Measurements from ENCODE around the gene S1PR5. TPM values are rescaled to one million over a fixed set of nuclear protein-coding genes. Genes with fewer than 3 reads are reported as not detected.
"Not testable (repeated sequence)": the region's sequence is repeated elsewhere in the genome, so short reads cannot be mapped to it uniquely, and the experiment has no call there.

S1PR5 gene
- total and polyA plus RNA-seq, 4 donors, result 0.39 to 1.6 (median 1.1) TPM

- H3K27ac ChIP-seq (ENCODE audit: low read depth in 1 of 2, low read length in 2 of 2); H3K27me3 ChIP-seq (ENCODE audit: control insufficient read depth in 1 of 2, insufficient read depth in 2 of 2, low read length in 1 of 2); intact Hi-C loops (cut with DNase I); H3K9me3 ChIP-seq (ENCODE audit: control insufficient read depth, low read length); H3K4me1 ChIP-seq (ENCODE audit: control insufficient read depth in 1 of 2, insufficient read depth in 2 of 2, low read length in 2 of 2); DNase-seq; H3K36me3 ChIP-seq (ENCODE audit: control insufficient read depth in 1 of 2, insufficient read depth in 2 of 2, low read length in 1 of 2); ATAC-seq (ENCODE audit: low FRiP score); H3K4me3 ChIP-seq (ENCODE audit: low read length in 2 of 2): not testable (repeated sequence)
- 63 to 71% methylated on average over 8 to 9 of the region's 9 CpGs for WGBS, 2 donors
Measured at GRCh38 chr19:10539016-10539415, 21.8 kb upstream of the S1PR5 start.

- 73 to 77% methylated on average over 20 of the region's 20 CpGs for WGBS, 2 donors
- Histone ChIP-seq H3K9me3 (ENCODE audit: control insufficient read depth, low read length) (no peaks in the 10 kb centered on the region), H3K4me1 (ENCODE audit: control insufficient read depth in 1 of 2, insufficient read depth in 2 of 2, low read length in 2 of 2) (no peaks in the 10 kb centered on the region), H3K27ac (ENCODE audit: low read depth in 1 of 2, low read length in 2 of 2) (no peak overlapping the region), H3K4me3 (ENCODE audit: low read length in 2 of 2) (no peak overlapping the region), H3K36me3 (ENCODE audit: control insufficient read depth in 1 of 2, insufficient read depth in 2 of 2, low read length in 1 of 2) (no peaks in the 10 kb centered on the region), H3K27me3 (ENCODE audit: control insufficient read depth in 1 of 2, insufficient read depth in 2 of 2, low read length in 1 of 2) (no peaks in the 10 kb centered on the region)
- intact Hi-C loops (cut with DNase I), result no loop called here
- ATAC-seq (ENCODE audit: low FRiP score), result no peak
- DNase-seq, result no peak
Measured at GRCh38 chr19:10538204-10538983, 21.1 kb upstream of the S1PR5 start.

- 65 to 69% methylated on average over 11 of the region's 11 CpGs for WGBS, 2 donors
- H3K9me3 ChIP-seq (ENCODE audit: control insufficient read depth, low read length), result no peaks in the 10 kb centered on the region
- no peak for ATAC-seq (ENCODE audit: low FRiP score)
Measured at GRCh38 chr19:10537668-10538067, 20.4 kb upstream of the S1PR5 start.

GRCh38 chr19:10535613-10536012 lies 18.4 kb upstream of the S1PR5 start:
- intact Hi-C loops (cut with DNase I), result no loop called here
- WGBS, 2 donors, result 84 to 89% methylated on average over 6 of the region's 6 CpGs

More at GRCh38 chr19:10537668-10538067, 20.4 kb upstream of the S1PR5 start:
- Histone ChIP-seq H3K27me3 (ENCODE audit: control insufficient read depth in 1 of 2, insufficient read depth in 2 of 2, low read length in 1 of 2) (no peaks in the 10 kb centered on the region), H3K27ac (ENCODE audit: low read depth in 1 of 2, low read length in 2 of 2) (no peak overlapping the region), H3K36me3 (ENCODE audit: control insufficient read depth in 1 of 2, insufficient read depth in 2 of 2, low read length in 1 of 2) (no peaks in the 10 kb centered on the region), H3K4me3 (ENCODE audit: low read length in 2 of 2) (no peak overlapping the region), H3K4me1 (ENCODE audit: control insufficient read depth in 1 of 2, insufficient read depth in 2 of 2, low read length in 2 of 2) (no peaks in the 10 kb centered on the region)
- intact Hi-C loops (cut with DNase I), result no loop called here
- DNase-seq, result no peak

GRCh38 chr19:10533646-10534386 lies 16.6 kb upstream of the S1PR5 start:
- intact Hi-C loops (cut with DNase I), result no loop called here
- Histone ChIP-seq H3K27ac (ENCODE audit: low read depth in 1 of 2, low read length in 2 of 2) (peak overlapping the region in 1 of 2 donors; percentile 26), H3K27me3 (ENCODE audit: control insufficient read depth in 1 of 2, insufficient read depth in 2 of 2, low read length in 1 of 2) (no peaks in the 10 kb centered on the region), H3K4me1 (ENCODE audit: control insufficient read depth in 1 of 2, insufficient read depth in 2 of 2, low read length in 2 of 2) (no peaks in the 10 kb centered on the region), H3K4me3 (ENCODE audit: low read length in 2 of 2) (no peak overlapping the region), H3K9me3 (ENCODE audit: control insufficient read depth, low read length) (no peaks in the 10 kb centered on the region), H3K36me3 (ENCODE audit: control insufficient read depth in 1 of 2, insufficient read depth in 2 of 2, low read length in 1 of 2) (no peaks in the 10 kb centered on the region)
- WGBS, 2 donors, result 41 to 44% methylated on average over 10 of the region's 10 CpGs
- DNase-seq, result no peak
- peak; percentile 22 for ATAC-seq (ENCODE audit: low FRiP score)

More at GRCh38 chr19:10535613-10536012, 18.4 kb upstream of the S1PR5 start:
- H3K36me3 ChIP-seq (ENCODE audit: control insufficient read depth in 1 of 2, insufficient read depth in 2 of 2, low read length in 1 of 2), result no peaks in the 10 kb centered on the region
- H3K27me3 ChIP-seq (ENCODE audit: control insufficient read depth in 1 of 2, insufficient read depth in 2 of 2, low read length in 1 of 2), result no peaks in the 10 kb centered on the region
- no peaks in the 10 kb centered on the region for H3K9me3 ChIP-seq (ENCODE audit: control insufficient read depth, low read length)
- no peak overlapping the region for H3K27ac ChIP-seq (ENCODE audit: low read depth in 1 of 2, low read length in 2 of 2)
- ATAC-seq (ENCODE audit: low FRiP score) (no peak), DNase-seq (no peak)
- no peak overlapping the region for H3K4me3 ChIP-seq (ENCODE audit: low read length in 2 of 2)
- H3K4me1 ChIP-seq (ENCODE audit: control insufficient read depth in 1 of 2, insufficient read depth in 2 of 2, low read length in 2 of 2), result no peaks in the 10 kb centered on the region

- H3K9me3 ChIP-seq (ENCODE audit: control insufficient read depth, low read length), result no peaks in the 10 kb centered on the region
- WGBS, 2 donors, result 93 to 98% methylated on average over 1 of the region's 1 CpG
- DNase-seq (no peak), ATAC-seq (ENCODE audit: low FRiP score) (no peak)
- H3K27me3 ChIP-seq (ENCODE audit: control insufficient read depth in 1 of 2, insufficient read depth in 2 of 2, low read length in 1 of 2), result no peaks in the 10 kb centered on the region
- no peak overlapping the region for H3K4me3 ChIP-seq (ENCODE audit: low read length in 2 of 2)
- no peaks in the 10 kb centered on the region for H3K36me3 ChIP-seq (ENCODE audit: control insufficient read depth in 1 of 2, insufficient read depth in 2 of 2, low read length in 1 of 2)
- intact Hi-C loops (cut with DNase I), result no loop called here
- no peaks in the 10 kb centered on the region for H3K4me1 ChIP-seq (ENCODE audit: control insufficient read depth in 1 of 2, insufficient read depth in 2 of 2, low read length in 2 of 2)
- no peak overlapping the region for H3K27ac ChIP-seq (ENCODE audit: low read depth in 1 of 2, low read length in 2 of 2)
Measured at GRCh38 chr19:10532457-10532856, 15.2 kb upstream of the S1PR5 start.

- H3K36me3 ChIP-seq (ENCODE audit: control insufficient read depth in 1 of 2, insufficient read depth in 2 of 2, low read length in 1 of 2); H3K27me3 ChIP-seq (ENCODE audit: control insufficient read depth in 1 of 2, insufficient read depth in 2 of 2, low read length in 1 of 2); H3K9me3 ChIP-seq (ENCODE audit: control insufficient read depth, low read length); H3K4me3 ChIP-seq (ENCODE audit: low read length in 2 of 2); H3K4me1 ChIP-seq (ENCODE audit: control insufficient read depth in 1 of 2, insufficient read depth in 2 of 2, low read length in 2 of 2); DNase-seq; ATAC-seq (ENCODE audit: low FRiP score); intact Hi-C loops (cut with DNase I); H3K27ac ChIP-seq (ENCODE audit: low read depth in 1 of 2, low read length in 2 of 2): not testable (repeated sequence)
- WGBS, 2 donors, result 92 to 93% methylated on average over 8 of the region's 8 CpGs
Measured at GRCh38 chr19:10526887-10527286, 9.6 kb upstream of the S1PR5 start.

GRCh38 chr19:10525636-10526035 lies 8.4 kb upstream of the S1PR5 start:
- H3K36me3 ChIP-seq (ENCODE audit: control insufficient read depth in 1 of 2, insufficient read depth in 2 of 2, low read length in 1 of 2), result no peaks in the 10 kb centered on the region
- WGBS, 2 donors, result 95 to 97% methylated on average over 7 of the region's 7 CpGs
- no peaks in the 10 kb centered on the region for H3K4me1 ChIP-seq (ENCODE audit: control insufficient read depth in 1 of 2, insufficient read depth in 2 of 2, low read length in 2 of 2)
- H3K27ac ChIP-seq (ENCODE audit: low read depth in 1 of 2, low read length in 2 of 2), result no peak overlapping the region
- H3K9me3 ChIP-seq (ENCODE audit: control insufficient read depth, low read length), result no peaks in the 10 kb centered on the region
- no peaks in the 10 kb centered on the region for H3K27me3 ChIP-seq (ENCODE audit: control insufficient read depth in 1 of 2, insufficient read depth in 2 of 2, low read length in 1 of 2)
- no peak for ATAC-seq (ENCODE audit: low FRiP score)
- no peak overlapping the region for H3K4me3 ChIP-seq (ENCODE audit: low read length in 2 of 2)
- no peak for DNase-seq
- intact Hi-C loops (cut with DNase I), result no loop called here
